HepG2 (cell line): ENCODE measurements around the gene KLHL18. TPM values are rescaled to one million over a fixed set of nuclear protein-coding genes. Genes with fewer than 3 reads are reported as not detected.
A peak's percentile ranks its signal among the peaks of the same experiment; 100 is the strongest.

Source experiments
- ATF4 ChIP-seq, 2 experiments: fragments of 450-650 bp in 1 of 2; sonication (generic) in 1 of 2; formaldehyde crosslinking; IDR thresholded peaks; 2 replicates each; pipeline versions ENCODE4 v1.5.0 to v1.8.0; 2020 to 2022; ENCODE audit warnings: mild to moderate bottlenecking in 1 of 2, missing genetic modification reagents in 1 of 2
- BCL3 ChIP-seq: sonication (generic); formaldehyde crosslinking; IDR thresholded peaks from 2 replicates; pipeline ENCODE4 v1.5.1; 2020; ENCODE audit warnings: mild to moderate bottlenecking, missing genetic modification reagents, moderate library complexity
- CCDC6 ChIP-seq: sonication (generic); formaldehyde crosslinking; IDR thresholded peaks from 2 replicates; pipeline ENCODE4 v1.8.1; 2022; ENCODE audit warnings: mild to moderate bottlenecking, missing genetic modification reagents, moderate library complexity
- CEBPB ChIP-seq: IDR thresholded peaks from 2 replicates; pipeline ENCODE4 v1.6.1; 2011; ENCODE audit warnings: low read depth, low read length, improper control_type of control experiment, borderline replicate concordance
- CHD2 ChIP-seq: IDR thresholded peaks from 2 replicates; pipeline ENCODE4 v1.6.1; 2011; ENCODE audit warnings: low read depth, low read length, improper control_type of control experiment
- DDIT3 ChIP-seq: sonication (generic); formaldehyde crosslinking; IDR thresholded peaks from 2 replicates; pipeline ENCODE4 v1.4.0; 2020; ENCODE audit warnings: mild to moderate bottlenecking, missing genetic modification reagents
- FOSL2 ChIP-seq: sonication (generic); formaldehyde crosslinking; IDR thresholded peaks from 2 replicates; pipeline ENCODE4 v1.4.0; 2020; ENCODE audit warnings: missing genetic modification reagents
- HNRNPH1 ChIP-seq: fragments of 200-400 bp; formaldehyde crosslinking; optimal IDR thresholded peaks from 2 replicates; pipeline ENCODE3; 2017; ENCODE audit warnings: mild to moderate bottlenecking, low read depth, low read length
- JUN ChIP-seq: sonication (generic); formaldehyde crosslinking; IDR thresholded peaks from 2 replicates; pipeline ENCODE4 v1.4.0; 2020; ENCODE audit warnings: mild to moderate bottlenecking, missing genetic modification reagents
- KDM3A ChIP-seq: IDR thresholded peaks from 2 replicates; pipeline ENCODE4 v1.6.1; 2018; ENCODE audit warnings: low read depth, missing compliant biosample characterization
- PAF1 ChIP-seq: IDR thresholded peaks from 2 replicates; pipeline ENCODE4 v1.6.1; 2016; ENCODE audit warnings: missing genetic modification reagents, missing compliant biosample characterization
- PITX1 ChIP-seq: sonication (generic); formaldehyde crosslinking; IDR thresholded peaks from 2 replicates; pipeline ENCODE4 v1.5.1; 2020; ENCODE audit warnings: mild to moderate bottlenecking, missing genetic modification reagents
- THRA ChIP-seq: sonication (generic); formaldehyde crosslinking; IDR thresholded peaks from 2 replicates; pipeline ENCODE4 v1.4.0; 2020; ENCODE audit warnings: missing genetic modification reagents, borderline replicate concordance
- U2AF2 ChIP-seq: fragments of 200-400 bp; formaldehyde crosslinking; IDR thresholded peaks from 2 replicates; pipeline ENCODE4 v1.6.1; 2017; ENCODE audit warnings: low read depth, mild to moderate bottlenecking, low read length
- ZNF317 ChIP-seq: sonication (generic); formaldehyde crosslinking; IDR thresholded peaks from 2 replicates; pipeline ENCODE4 v1.5.0; 2020; ENCODE audit warnings: mild to moderate bottlenecking, missing genetic modification reagents
- ZNF503 ChIP-seq: sonication (generic); formaldehyde crosslinking; IDR thresholded peaks from 2 replicates; pipeline ENCODE4 v1.4.0; 2020; ENCODE audit warnings: missing genetic modification reagents
- ZNF512B ChIP-seq: sonication (generic); formaldehyde crosslinking; IDR thresholded peaks from 2 replicates; pipeline ENCODE4 v1.5.1; 2020; ENCODE audit warnings: missing genetic modification reagents, mild to moderate bottlenecking, borderline replicate concordance
- ZNF710 ChIP-seq: sonication (generic); formaldehyde crosslinking; IDR thresholded peaks from 2 replicates; pipeline ENCODE4 v1.5.0; 2020; ENCODE audit warnings: mild to moderate bottlenecking, missing genetic modification reagents, borderline replicate concordance
- polyA plus RNA-seq, 8 experiments: library from polyadenylated mRNA; depleted of rRNA in 3 of 8; stranded (reverse) in 7 of 8; unstranded in 1 of 8; fragments of >200 nt; fragmentation: Illumina TruSeq in 4 of 8; extraction: Trizol in 4 of 8; gene quantifications; 2 replicates each; pipeline versions ENCODE4 v1.2.1 to v1.2.3, GENCODE V29; 2011 to 2016; ENCODE audit warnings: low read depth in 4 of 8, missing spikeins in 1 of 8, mixed read lengths in 1 of 8; ENCODE audit not compliant: insufficient read depth in 1 of 8
- total RNA-seq, 5 experiments: library from RNA; depleted of rRNA; stranded (reverse); fragments of >200 nt; fragmentation: Illumina TruSeq; extraction: Trizol; gene quantifications; 2 replicates each; pipeline ENCODE4 v1.2.3, GENCODE V29; 2016; ENCODE audit warnings: low read depth in 1 of 5

KLHL18 gene
- total and polyA plus RNA-seq, 2 of the 13 experiments (the other 11 are each of a cell fraction or from before 2014, with no cell fraction given), result 17.5 to 18.8 TPM

- TF ChIP-seq ZNF317 (CRISPR knock-in tag) (no peak), CCDC6 (CRISPR knock-in tag) (no peak), JUN (no peak), U2AF2 (no peak), ZNF503 (no peak), HNRNPH1 (no peak), PITX1 (CRISPR knock-in tag) (0 out of 2 replicates have a peak, but pooled peaks have one; percentile 23), ATF4 (CRISPR knock-in tag; IDR thresholded peaks at IDR 0.05) (0 out of 4 replicates have a peak, but pooled peaks of 1 of the 2 experiments have one; percentile 13), PAF1 (CRISPR knock-in tag) (no peak), DDIT3 (no peak), ZNF710 (no peak), CHD2 (no peak), THRA (CRISPR knock-in tag) (0 out of 2 replicates have a peak, but pooled peaks have one; percentile 52), ZNF512B (CRISPR knock-in tag) (no peak), KDM3A (CRISPR knock-in tag) (no peak), FOSL2 (peak; percentile 53), BCL3 (no peak), CEBPB (no peak)
Observed at GRCh38 chr3:47394140-47394870, 111.6 kb downstream of the KLHL18 start (continued).
